GM21447 (cell line): ENCODE results near the gene CCDC83.

ENCODE experiments used
- ATAC-seq: cut with Tn5 transposase; IDR thresholded peaks from one replicate; pipeline ENCODE4 v1.9.1; 2021; ENCODE audit not compliant: unreplicated experiment

Gene CCDC83

DNA sequence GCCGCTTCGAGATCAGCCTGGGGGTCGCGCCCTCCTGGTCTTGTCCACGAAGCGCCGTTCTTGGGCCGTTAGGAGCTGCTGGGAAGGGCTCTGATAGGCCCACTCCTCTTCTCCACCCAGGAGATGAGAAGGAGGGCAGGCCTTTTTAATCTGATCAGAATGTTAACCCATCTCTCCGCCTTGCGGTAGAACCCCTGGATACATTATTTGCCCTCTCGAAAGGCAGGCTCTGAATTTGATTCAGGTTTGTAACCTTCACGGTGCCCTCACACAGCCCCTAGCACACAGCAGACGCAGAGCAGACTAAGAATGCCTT, at the start of gene CCDC83:
Gene CCDC83, plus strand, starts transcription at position 43 of the 316 bp plus-strand sequence. CDS start 9,741 bp downstream, outside the sequence.
- ATAC-seq: no peak

DNA sequence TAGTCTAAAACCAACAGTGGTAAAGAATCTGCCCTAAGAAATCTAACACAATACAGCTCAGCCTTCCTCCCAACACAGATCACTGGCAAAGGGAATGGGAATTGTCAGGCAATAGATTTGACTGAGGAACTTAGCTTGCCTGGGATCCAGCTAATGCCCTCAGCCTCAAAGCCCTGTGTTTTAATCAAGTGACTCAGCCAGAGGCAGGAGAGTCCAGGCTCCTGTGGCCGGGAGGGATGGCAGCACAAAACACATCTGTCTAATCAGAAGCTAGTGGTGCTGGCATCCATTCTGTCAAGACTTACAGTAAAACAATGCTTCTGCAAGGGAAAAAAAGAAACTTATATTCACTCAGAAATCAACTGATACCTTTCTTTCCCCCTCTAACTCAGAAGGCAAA, 49.8 kb upstream of the CCDC83 start:
- no peak for ATAC-seq

DNA sequence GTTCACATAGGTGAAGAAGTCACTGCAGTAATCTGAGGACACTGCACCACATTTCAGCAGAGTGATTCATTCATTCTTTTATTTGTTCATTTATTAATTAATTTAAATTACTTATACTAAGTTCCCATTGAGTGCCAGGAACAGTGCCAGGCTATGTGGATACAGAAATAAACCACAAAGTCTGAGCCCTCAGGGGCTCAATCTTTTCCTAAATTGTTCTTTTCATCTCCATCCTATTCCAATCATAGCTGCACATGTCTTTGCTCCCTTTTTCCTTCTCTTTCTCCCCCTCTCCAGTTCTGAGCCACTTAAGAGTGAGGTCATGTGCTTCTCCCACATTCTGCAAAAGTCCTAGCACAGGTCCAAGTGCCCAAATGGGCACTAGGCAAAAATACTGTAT, 49.2 kb upstream of the CCDC83 start:
- no peak for ATAC-seq

DNA sequence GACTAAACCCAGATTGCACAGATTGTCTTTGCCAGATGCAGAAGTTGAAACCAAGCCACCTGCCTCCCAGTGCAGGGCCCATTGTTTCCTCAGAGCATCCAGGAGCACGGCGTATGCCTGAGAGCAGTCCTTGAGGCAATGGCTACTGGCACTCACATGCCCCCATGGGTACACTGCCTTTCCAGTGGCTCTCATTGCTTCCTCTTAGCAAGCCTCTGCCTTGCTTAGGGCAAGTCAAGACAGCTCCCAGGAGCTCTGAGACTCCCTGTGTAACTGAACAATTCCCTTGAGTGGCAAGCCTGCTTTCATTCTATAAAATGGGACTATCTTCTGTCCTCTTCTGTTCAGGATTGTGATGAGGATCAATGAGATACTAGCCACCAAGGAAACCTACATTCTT, 48.3 kb upstream of the CCDC83 start:
- ATAC-seq: no peak

DNA sequence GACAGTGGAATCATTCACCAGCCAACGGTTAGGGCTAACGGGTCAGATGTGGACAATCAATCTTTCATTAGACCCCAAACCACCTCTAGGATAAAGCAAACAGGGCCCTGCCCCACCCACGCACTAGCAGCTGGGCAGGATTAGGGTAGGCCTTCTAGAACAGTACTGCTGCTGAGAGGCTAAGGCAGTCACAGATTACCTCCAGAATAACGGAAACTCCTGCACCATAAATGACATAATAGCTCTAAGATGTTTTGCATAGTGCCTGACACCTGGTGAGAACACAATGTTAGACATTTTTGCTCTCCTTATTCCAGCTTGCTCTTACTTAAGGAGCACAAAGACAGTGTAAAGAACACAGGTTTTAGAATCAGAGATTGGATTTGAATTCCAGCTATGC, 46.0 kb upstream of the CCDC83 start:
- peak; percentile 64 for ATAC-seq

DNA sequence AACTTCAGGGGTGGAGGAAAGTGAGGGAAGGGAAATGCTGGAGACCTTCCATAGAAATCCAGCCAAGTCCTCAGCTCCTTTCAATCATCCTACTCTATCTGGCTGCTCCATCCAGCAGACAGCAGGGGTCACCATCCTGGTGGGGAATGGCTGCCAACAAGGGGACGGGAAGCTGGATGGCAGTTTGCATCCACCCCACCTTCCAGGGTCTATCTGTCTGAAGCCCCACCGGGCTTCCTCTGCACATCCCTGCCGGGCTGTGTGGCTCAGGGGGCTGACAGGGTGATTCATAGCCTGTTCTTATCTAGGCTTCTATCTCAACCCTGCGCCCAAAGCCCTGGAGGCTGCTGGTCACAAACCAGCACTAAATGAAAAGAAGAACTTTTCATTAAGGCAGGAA, 45.3 kb upstream of the CCDC83 start:
- ATAC-seq: no peak

DNA sequence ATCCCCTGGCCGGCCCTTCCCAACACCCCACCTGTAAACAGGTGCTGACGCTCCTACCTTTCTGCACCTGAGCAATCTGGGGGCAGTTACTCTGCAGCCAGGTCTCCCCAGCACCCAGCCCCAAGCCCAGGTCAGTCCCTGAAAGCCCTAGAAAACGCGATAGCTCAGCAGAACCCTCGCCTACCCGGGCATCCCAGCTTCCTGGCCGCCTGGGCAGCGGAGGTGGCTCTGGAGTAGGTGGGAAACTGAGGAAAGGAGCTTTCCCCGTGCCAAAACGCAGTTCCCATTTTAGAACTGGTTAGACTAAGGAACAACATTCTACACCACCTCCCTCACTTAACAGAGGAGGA, 44.7 kb upstream of the CCDC83 start:
- ATAC-seq: no peak

DNA sequence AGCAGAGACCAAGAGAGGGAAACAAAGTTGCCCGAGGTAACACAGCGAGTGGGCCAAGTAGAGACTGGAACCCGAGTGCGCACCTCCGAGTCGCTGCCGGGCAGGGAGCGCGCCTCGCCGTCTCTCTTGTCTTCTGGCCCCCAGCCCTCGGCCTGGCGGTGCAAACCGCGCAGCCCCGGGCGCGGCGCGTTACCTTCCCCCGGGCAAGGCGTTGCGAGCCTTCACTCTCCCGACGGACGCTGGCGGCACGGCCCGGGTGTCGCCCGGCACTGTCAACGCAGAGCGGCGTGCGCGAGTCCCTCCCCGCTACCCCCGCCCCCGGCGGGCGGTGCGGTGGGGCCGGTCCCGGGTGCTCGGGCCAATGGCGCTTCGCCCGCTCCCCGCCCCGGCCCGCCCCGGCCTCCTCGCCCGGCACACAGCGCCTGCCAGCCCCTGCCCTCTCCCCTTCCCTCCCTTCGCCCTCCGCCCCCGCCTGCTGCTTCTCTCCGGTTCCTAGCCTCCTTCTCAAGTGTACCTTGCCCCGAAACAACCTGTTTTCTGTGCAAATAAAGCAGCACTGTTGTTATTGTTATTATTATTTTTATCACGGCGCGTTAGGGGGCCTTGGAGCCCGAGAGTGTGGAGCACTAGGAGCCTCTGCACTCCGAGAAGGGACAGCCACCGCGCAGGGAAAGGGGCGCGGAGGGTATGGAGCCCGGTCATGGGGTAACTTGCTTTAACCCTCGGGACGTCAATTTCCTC, 44.1 kb upstream of the CCDC83 start, which contains the start of gene SYTL2:
Gene SYTL2, minus strand, starts transcription at position 271 of the 741 bp plus-strand sequence. CDS start 53,416 bp downstream, outside the sequence.
- peak; percentile 60 for ATAC-seq

DNA sequence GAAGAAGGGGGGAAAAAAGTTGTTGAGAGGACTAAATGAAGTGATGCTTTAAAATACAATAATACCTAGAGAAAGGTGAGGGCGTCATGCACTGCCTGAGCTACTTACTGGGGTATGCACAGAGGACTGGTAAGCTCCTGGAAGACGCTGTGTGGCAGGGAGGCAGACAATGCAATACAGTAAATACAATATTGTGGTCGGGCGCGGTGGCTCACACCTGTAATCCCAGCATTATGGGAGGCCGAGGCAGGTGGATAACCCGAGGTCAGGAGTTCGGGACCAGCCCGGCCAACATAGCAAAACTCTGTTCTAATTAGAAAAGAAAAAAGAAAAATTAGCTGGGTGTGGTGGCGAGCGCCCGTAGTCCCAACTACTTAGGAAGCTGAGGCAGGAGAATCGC, 43.6 kb upstream of the CCDC83 start:
- ATAC-seq: no peak

DNA sequence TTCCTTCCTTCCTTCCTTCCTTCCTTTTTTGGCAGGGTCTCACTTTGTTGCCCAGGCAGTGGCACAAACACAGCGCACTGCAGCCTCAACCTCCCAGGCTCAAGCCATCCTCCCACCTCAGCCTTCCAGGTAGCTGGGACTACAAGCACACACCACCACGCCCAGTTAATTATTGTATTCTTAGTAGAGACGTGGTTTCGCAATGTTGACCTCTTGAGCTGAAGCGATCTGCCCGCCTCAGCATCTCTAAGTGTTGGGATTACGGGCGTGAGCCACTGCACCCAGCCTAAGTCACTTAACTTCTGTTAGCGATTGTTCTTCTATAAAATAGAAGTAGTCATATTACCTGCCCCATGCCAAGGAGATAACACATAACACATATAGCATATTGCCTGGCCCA, 41.5 kb upstream of the CCDC83 start:
- no peak for ATAC-seq

DNA sequence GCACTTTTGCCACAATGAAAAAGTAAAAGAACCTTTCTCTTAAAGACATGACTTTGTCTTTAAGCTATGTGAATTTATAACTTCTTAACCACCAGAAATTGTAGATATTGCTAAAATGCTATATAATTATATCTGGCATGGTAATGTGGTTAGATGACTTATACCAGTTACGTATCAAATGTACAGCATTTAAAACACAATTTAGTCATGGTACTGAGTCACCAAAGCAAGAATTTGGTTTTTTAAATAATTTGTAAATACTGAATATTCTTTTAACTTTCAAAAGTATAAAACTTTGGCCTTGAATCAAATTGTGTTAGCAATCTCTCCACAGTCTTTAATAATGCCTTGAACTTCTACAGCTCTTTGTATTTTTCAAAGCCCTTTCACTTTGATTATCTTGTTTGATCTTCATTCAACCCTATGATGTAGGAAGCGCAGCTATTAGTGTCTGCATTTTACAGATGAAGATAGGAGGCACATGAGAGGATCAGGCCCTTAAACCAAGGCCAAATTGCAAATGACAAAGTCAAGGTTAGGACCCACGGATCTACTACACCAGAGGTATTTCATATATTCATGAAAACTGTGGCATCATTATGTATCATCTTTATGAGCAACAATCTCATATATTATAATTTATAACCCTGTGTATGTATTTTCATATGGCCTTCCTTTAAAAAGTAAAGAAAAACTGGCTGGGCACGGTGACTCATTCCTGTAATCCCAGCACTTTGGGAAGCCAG, 39.8 kb upstream of the CCDC83 start:
- no peak for ATAC-seq

DNA sequence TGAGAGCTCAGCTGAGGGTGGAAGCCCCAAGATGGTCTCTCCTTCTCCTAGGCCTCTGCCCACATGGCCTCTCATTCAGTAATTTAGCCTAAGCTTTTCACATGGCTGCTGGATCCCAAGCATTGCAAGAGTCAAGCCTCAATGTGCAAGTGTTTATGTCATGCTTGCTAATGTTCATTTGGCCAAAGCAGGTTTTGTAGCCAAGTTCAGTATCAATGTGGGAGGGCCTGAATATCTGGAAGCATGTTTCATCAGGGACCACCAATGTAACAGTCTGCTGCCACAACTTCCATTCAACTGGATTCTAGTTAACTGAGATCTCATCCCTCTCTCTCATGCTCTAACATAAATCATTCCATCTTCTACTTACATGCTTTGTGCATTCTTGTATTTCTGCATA, 35.7 kb upstream of the CCDC83 start:
- ATAC-seq: no peak

DNA sequence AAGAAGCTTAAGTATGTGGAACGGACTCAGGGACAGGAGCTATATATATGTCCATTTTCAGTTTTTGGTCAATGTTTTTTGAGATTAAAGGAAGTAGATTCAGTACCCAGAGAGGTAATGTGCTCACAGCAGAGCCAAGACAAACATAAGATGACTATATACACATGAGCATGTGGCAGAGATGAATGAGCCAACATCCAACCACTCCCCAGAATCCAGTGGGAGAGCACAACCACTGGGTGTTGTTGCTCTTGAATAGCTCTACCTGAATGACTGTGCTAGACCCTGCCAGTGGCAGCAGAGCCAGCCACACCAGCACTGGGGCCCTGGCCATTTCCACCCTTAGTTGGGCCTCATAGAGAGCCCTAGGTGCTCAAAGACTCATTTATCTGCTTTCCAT, 33.5 kb upstream of the CCDC83 start:
- ATAC-seq: no peak

DNA sequence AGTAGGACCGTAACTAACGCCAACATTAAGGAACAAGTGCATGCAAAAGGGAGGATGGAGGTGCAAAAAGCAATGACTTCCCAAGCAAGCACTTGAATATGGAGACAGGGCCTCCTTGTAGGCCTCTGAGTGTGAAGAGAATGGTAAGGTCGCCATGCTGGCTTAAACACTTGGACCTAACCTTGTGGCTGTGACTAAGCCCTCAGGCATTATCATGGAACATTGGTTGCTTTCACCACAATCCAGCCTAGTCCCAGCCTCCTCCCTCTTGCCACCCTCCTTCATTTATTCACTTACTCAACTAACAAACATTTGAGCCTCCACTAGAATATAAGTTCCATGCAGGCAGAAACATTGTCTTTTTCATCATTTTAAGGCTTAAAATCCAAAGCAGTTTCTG, 32.4 kb upstream of the CCDC83 start:
- no peak for ATAC-seq

DNA sequence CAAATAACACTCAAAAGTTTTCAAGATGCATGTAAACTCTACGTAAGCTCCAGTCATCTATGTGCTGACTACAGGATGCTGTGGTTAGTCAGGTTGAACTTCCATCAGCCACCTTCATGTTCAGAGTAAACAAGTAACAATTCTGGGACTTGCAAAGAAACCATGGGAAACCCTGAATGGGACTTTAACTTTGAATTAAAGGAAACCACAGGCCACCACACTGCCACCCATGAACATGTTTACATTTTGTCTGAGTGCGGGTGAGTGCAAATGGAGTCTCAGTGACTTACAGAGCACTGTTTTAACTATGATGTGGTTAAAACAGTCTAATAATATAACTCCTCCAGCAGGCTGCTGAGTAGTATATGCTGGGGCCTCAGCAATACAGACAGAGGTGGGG, 31.4 kb upstream of the CCDC83 start:
- ATAC-seq: no peak

DNA sequence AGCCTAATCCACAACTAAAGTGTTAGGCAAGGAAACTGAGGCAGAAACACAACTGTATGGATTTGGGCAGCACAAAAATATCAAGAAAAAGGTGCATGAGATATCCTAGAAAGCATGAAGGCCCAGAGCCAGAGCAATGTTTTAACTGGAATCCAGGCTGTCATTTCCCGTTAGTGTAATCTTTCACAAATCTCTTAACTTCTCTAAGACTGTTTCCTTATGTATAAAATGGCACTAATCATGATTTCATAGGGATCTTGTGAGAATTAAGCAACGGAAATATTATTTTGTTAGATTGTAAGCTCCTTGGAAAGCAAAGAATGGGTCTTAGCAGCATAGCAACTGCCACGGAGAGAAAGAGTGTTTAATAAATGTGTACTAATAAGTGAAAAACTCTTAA, 29.6 kb upstream of the CCDC83 start:
- ATAC-seq: no peak

DNA sequence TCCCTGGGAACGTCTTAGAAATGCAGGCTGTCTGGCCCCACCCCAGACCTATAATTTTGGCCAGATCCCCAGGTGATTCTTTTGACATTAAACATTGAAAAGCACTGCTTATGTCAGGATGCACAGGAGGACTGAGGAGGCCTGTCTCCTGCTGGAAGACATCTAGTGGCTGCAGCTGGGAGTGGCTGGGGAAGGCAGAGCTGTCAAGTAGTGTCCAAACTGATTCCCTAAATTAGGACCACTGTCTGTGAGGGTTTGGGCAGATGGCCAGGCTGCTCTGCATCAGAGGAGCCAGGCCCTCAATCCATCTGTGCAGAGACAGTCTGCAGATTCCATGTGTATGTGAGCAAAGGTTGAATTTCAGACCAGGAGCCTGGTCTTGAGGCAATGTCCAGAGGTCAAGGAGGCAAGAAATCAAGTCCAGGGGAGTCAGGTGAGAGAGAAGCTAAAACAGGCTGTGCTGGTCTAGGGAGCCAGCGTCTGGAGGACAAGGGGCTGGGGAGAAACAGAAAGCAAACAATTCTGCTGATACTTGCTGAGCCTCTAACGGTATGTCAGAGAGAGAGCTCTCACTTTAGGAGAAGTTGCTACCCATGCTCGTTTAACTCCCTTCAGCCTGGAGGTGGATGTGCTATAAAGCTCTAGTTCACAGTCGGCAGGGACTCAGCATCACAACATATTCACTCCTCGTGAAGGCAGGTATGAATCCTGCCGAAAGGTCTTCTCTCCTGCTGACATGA, 28.9 kb upstream of the CCDC83 start:
- no peak for ATAC-seq

DNA sequence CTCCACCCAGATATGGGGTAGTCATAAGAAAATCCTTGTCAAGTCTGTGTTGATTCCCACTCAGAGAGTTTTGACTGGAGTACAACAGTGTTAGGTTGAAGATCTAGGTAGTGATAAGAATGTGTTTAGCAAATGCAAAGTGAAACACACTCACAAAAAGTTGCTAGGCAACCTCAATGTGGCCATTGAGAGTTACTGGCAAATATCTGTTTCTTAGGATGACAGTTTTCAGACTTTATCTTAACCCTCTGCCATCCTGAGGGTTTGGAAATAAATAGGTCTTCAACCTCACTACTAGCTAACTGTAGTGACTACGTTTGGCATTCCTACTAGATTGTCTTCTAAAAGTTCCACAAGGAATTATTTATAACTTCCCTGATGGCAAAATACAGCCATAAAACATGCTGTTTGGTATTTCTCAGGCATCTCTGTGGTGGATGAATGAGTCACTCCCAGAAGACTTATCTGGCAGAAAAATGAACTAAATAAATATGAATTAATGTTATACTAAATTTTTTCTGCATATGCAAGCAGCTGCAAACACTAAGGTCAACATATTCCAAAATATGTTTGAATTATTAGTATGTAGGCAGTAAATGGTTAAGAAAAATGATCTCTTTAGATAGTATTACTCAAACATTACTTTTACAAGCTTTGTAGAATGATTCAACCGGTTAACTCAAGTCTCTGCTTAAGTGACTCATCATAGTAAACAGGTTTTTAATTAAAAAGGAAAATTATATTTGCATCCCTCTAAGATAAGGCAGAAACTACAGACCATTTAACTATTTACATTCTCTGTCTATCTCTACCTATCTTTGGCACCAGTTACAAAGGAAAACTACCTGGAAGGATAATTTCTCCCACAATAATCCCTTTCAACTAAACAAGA, 27.2 kb upstream of the CCDC83 start:
- ATAC-seq: no peak

DNA sequence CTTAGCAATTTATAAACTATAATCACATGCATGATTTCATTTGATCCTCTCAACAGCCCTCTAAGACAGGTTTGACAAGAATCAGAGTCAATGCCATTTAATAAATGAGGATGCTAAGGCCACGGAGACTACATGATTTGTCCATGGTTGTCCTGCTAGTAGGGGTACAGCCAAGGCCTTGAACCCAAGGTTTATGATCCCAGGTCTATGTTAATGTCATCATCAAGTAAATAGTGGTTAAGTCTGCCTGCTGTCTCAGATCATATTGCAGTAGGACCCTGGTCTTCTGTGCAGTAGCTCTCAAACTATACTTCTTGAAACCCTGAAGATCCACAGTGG, 26.6 kb upstream of the CCDC83 start:
- ATAC-seq: no peak

DNA sequence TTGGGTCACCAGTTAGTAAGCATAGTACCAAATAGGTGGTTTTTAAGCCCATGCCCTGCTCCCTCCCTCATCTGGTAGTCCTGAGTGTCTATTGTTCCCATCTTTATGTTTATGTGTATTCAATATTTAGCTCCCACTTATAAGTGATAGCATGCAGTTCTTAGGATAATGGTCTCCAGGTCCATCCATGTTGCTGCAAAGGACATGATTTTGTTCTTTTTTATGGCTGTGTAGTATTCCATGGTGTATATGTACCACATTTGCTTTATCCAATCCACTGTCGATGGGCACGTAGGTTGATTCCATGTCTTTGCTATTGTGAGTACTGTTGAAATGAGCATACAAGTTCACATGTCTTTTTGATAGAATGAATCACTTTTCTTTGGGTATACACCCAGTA, 26.0 kb upstream of the CCDC83 start:
- ATAC-seq: no peak

DNA sequence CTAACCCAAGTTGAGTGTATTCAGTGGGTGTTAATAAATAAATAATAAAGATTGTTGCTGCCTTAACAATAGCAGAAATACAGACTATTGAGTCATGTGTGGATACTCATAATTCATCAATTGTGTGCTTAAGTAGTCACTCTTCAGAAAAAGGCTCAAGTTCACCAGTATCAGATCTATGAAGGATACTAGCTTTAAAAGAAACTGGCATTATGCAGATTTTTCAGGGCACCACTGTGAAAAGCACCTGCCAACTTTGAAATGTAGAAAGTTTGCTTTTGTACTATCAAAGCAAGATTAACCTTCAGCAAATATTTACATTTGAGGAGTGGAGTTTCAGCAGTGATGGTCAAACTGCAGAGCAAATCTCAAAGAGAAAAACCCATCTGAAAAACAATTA, 24.1 kb upstream of the CCDC83 start:
- no peak for ATAC-seq
